ENCODE results near the gene CDKN2D.

GRCh38 chr19:10550336-10550735 lies 18.4 kb downstream of the CDKN2D start:
- TF ChIP-seq POLR2A (IDR thresholded peaks at IDR 0.05; ENCODE audit: low read length), result no peak
- no peak for TF ChIP-seq GATA1 (IDR thresholded peaks at IDR 0.05; ENCODE audit: low read depth, low read length)
